Endodermal cell (in vitro differentiated cells): ENCODE results near the gene NXPH3. TPM values are rescaled to one million over a fixed set of nuclear protein-coding genes. Genes with fewer than 3 reads are reported as not detected.

Experiments
- DNase-seq: peaks from one replicate; pipeline ENCODE4 v3.0.0-alpha.2; 2017
- H3K27ac ChIP-seq: 2 replicates; pipeline ENCODE4 v1.5.1; 2013; ENCODE audit warnings: mild to moderate bottlenecking, low read depth, low read length, moderate library complexity
- H3K27me3 ChIP-seq: 2 replicates; pipeline ENCODE4 v1.6.1; 2013; ENCODE audit warnings: mild to moderate bottlenecking, low read length, moderate library complexity; ENCODE audit not compliant: insufficient read depth, control insufficient read depth, poor library complexity, severe bottlenecking
- H3K36me3 ChIP-seq: 2 replicates; pipeline ENCODE4 v1.7.0; 2013; ENCODE audit warnings: mild to moderate bottlenecking, low read length, moderate library complexity; ENCODE audit not compliant: control insufficient read depth, insufficient read depth
- H3K4me1 ChIP-seq: one replicate; pipeline ENCODE4 v1.7.0; 2013; ENCODE audit warnings: low read length; ENCODE audit not compliant: control insufficient read depth, insufficient read depth
- H3K4me3 ChIP-seq: 2 replicates; pipeline ENCODE4 v1.5.1; 2013; ENCODE audit warnings: mild to moderate bottlenecking, low read length, moderate library complexity
- H3K9ac ChIP-seq: 2 replicates; pipeline ENCODE4 v1.6.1; 2013; ENCODE audit warnings: mild to moderate bottlenecking, low read length, moderate library complexity; ENCODE audit not compliant: poor library complexity, severe bottlenecking; ENCODE audit errors: extremely low read depth
- H3K9me3 ChIP-seq: 2 replicates; pipeline ENCODE4 v1.6.1; 2013; ENCODE audit warnings: mild to moderate bottlenecking, low read length, moderate library complexity; ENCODE audit not compliant: control insufficient read depth
- H3K27ac Mint-ChIP-seq: 2 replicates; pipeline ENCODE4 v1.8.0; 2020; ENCODE audit warnings: mixed read lengths
- H3K27me3 Mint-ChIP-seq: 2 replicates; pipeline ENCODE4 v1.8.0; 2021; ENCODE audit warnings: mild to moderate bottlenecking, mixed read lengths; ENCODE audit not compliant: insufficient read depth
- H3K36me3 Mint-ChIP-seq: 2 replicates; pipeline ENCODE4 v1.8.0; 2020; ENCODE audit warnings: low read depth, mixed read lengths
- H3K4me1 Mint-ChIP-seq: 2 replicates; pipeline ENCODE4 v1.8.0; 2020; ENCODE audit warnings: mixed read lengths
- H3K4me3 Mint-ChIP-seq: 2 replicates; pipeline ENCODE4 v1.8.0; 2020; ENCODE audit warnings: mild to moderate bottlenecking, moderate library complexity, mixed read lengths
- H3K9me3 Mint-ChIP-seq: 2 replicates; pipeline ENCODE4 v1.8.0; 2020; ENCODE audit warnings: mild to moderate bottlenecking, mixed read lengths
- WGBS, 2 experiments: methylation state at CpG; one replicate each; pipeline versions ENCODE4 v1.1.5 to v1.1.7; 2013; ENCODE audit warnings: missing lambda C conversion rate in 2 of 2, mixed read lengths in 1 of 2; ENCODE audit not compliant: insufficient coverage in 1 of 2, insufficient read length in 1 of 2; 5-methylcytosine and 5-hydroxymethylcytosine counted together
- total RNA-seq, 2 donors: library from RNA; stranded (reverse); fragmentation: NEBNext Ultra II Directional in 1 of 2; extraction: Animal tissue kit (Norgen Biotek cat#: 25700) in 1 of 2; gene quantifications; 2 replicates in 1 of 2; 3 replicates in 1 of 2; pipeline ENCODE4 v1.2.1, GENCODE V29; 2021
- TF ChIP-seq, protein P1 (sequence below): fragments of 200-600 bp; sonication (generic); conservative IDR thresholded peaks from 2 replicates; pipeline ENCODE4 v1.5.0; 2021; ENCODE audit warnings: antibody characterized with exemption, mild to moderate bottlenecking

The NXPH3 gene
- total RNA-seq, 2 donors from 2014 or later = 3.0 to 5.9 TPM

DNA sequence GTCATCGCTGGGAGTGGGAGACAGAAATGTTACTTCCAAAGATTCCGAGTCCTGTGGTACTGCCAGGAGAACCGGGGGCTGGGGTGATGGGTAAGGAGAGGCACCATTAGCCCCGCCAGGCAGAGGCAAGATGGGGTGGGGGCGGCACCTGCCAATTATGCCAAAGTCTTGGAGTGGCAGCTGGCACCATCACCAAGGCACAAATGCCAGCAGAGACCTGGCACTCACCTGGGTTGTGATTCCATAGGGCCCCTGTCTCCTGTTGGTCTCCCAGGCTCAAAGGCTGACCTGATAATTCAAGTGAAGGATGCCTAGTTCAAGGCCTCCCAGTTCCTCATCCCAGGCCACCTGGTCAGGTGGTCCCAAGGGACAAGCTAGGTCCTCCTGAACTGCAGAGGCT, 7.6 kb downstream of the NXPH3 start:
- Mint-ChIP-seq H3K36me3 (no peaks in the 10 kb centered on the region), H3K27me3 (peaks cover 10% of the 10 kb centered on the region), H3K27ac (no peak overlapping the region), H3K4me3 (no peak overlapping the region), H3K4me1 (no peaks in the 10 kb centered on the region), H3K9me3 (no peaks in the 10 kb centered on the region)
- no peak overlapping the region for H3K27ac ChIP-seq
- TF ChIP-seq, protein P1, sequence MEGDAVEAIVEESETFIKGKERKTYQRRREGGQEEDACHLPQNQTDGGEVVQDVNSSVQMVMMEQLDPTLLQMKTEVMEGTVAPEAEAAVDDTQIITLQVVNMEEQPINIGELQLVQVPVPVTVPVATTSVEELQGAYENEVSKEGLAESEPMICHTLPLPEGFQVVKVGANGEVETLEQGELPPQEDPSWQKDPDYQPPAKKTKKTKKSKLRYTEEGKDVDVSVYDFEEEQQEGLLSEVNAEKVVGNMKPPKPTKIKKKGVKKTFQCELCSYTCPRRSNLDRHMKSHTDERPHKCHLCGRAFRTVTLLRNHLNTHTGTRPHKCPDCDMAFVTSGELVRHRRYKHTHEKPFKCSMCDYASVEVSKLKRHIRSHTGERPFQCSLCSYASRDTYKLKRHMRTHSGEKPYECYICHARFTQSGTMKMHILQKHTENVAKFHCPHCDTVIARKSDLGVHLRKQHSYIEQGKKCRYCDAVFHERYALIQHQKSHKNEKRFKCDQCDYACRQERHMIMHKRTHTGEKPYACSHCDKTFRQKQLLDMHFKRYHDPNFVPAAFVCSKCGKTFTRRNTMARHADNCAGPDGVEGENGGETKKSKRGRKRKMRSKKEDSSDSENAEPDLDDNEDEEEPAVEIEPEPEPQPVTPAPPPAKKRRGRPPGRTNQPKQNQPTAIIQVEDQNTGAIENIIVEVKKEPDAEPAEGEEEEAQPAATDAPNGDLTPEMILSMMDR = no peak
- peaks cover 3% of the 10 kb centered on the region for H3K27me3 ChIP-seq
- H3K9me3 ChIP-seq = no peaks in the 10 kb centered on the region
- 91 to 100% methylated on average over 3 to 5 of the region's 5 CpGs for WGBS, 2 experiments
- no peak overlapping the region for H3K9ac ChIP-seq
- DNase-seq = no peak
- H3K4me3 ChIP-seq = no peak overlapping the region
- no peaks in the 10 kb centered on the region for H3K36me3 ChIP-seq
- H3K4me1 ChIP-seq = no peaks in the 10 kb centered on the region

DNA sequence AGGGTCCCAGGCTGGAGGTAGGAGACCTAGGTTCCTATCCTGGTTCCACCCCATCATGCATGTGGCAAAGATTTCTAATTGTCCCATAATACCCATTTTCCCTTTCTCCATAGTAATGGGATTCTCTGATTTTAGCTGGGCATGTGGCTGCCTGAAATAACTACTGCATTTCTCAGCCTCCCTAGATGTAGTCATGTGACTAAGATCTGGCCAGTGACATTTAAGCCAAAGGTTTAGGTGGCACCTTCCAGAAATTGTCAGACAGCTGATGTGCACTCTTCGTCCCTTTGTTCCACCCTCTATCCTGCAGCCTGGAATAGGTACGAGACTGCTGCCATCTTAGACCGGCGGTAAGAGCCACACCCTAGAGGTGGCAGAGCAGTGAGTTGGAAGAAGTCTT, 8.2 kb downstream of the NXPH3 start:
- TF ChIP-seq, protein P1 = no peak
- Histone ChIP-seq H3K4me3 (no peak overlapping the region), H3K36me3 (no peaks in the 10 kb centered on the region), H3K9ac (no peak overlapping the region), H3K9me3 (no peaks in the 10 kb centered on the region), H3K4me1 (no peaks in the 10 kb centered on the region), H3K27ac (no peak overlapping the region), H3K27me3 (no peaks in the 10 kb centered on the region)
- DNase-seq = no peak
- H3K4me1 Mint-ChIP-seq = no peaks in the 10 kb centered on the region
- no peak overlapping the region for H3K27ac Mint-ChIP-seq
- WGBS, 2 experiments = 98 to 100% methylated on average over 3 to 4 of the region's 4 CpGs
- no peaks in the 10 kb centered on the region for H3K9me3 Mint-ChIP-seq
- peaks cover 3% of the 10 kb centered on the region for H3K27me3 Mint-ChIP-seq
- no peaks in the 10 kb centered on the region for H3K36me3 Mint-ChIP-seq
- H3K4me3 Mint-ChIP-seq = no peak overlapping the region

DNA sequence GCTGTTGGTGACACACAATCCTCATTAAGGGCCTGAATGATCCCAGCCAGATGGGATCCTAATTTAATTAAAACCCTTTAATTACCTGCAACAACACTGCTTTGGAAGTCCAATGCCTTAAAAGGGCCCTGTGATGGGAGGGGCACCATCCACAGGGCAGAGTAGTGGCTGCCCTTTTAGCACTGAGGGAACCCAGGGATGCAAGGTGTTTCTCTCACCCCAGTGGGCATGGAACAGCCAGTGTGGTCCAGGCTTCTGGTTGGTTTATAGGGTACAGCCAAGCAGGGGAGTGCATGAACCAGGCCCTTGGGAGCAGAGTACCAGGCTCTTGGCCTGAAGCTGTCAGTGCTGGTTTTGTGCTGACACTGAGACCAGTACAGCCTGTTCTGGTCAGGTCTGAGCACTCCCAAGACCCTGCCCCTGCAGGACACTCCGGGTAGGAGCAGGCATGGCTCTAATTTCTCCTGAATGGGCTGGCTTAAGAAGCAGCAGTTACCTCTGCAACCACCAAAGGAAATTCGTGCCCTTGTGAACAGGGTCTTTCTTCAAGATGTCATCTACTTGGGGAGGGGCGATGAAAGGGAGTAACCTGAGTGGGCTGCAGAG, 9.9 kb downstream of the NXPH3 start:
- TF ChIP-seq, protein P1 = peak; percentile 74
- Mint-ChIP-seq H3K9me3 (no peaks in the 10 kb centered on the region), H3K4me1 (no peaks in the 10 kb centered on the region), H3K4me3 (no peak overlapping the region), H3K27me3 (no peaks in the 10 kb centered on the region), H3K36me3 (peaks cover 2% of the 10 kb centered on the region), H3K27ac (no peak overlapping the region)
- WGBS, 2 experiments = 51 to 59% methylated on average over 3 of the region's 3 CpGs
- H3K4me1 ChIP-seq = no peaks in the 10 kb centered on the region
- no peaks in the 10 kb centered on the region for H3K36me3 ChIP-seq
- peak; percentile 94 for DNase-seq
- H3K4me3 ChIP-seq = no peak overlapping the region
- no peaks in the 10 kb centered on the region for H3K27me3 ChIP-seq
- no peak overlapping the region for H3K27ac ChIP-seq
- H3K9me3 ChIP-seq = no peaks in the 10 kb centered on the region
- no peak overlapping the region for H3K9ac ChIP-seq
